Chondrocyte (in vitro differentiated cells): ENCODE measurements around the gene DACT2. TPM values are rescaled to one million over a fixed set of nuclear protein-coding genes. Genes with fewer than 3 reads are reported as not detected.

Experiments
- DNase-seq: peaks from one replicate; pipeline ENCODE4 v3.0.0; 2021; ENCODE audit warnings: mixed read lengths, low spot score
- H3K27ac Mint-ChIP-seq: one replicate; pipeline ENCODE4 v1.8.0; 2021; ENCODE audit warnings: mild to moderate bottlenecking, moderate library complexity, mixed read lengths; ENCODE audit not compliant: unreplicated experiment
- H3K27me3 Mint-ChIP-seq: 2 replicates; pipeline ENCODE4 v1.8.0; 2021; ENCODE audit warnings: low read depth, mixed read lengths
- H3K36me3 Mint-ChIP-seq: 2 replicates; pipeline ENCODE4 v1.8.0; 2021; ENCODE audit warnings: low read depth, mixed read lengths
- H3K4me1 Mint-ChIP-seq: 2 replicates; pipeline ENCODE4 v1.8.0; 2021; ENCODE audit warnings: low read depth, mild to moderate bottlenecking, mixed read lengths
- H3K4me3 Mint-ChIP-seq: one replicate; pipeline ENCODE4 v1.8.0; 2021; ENCODE audit warnings: mild to moderate bottlenecking, moderate library complexity, mixed read lengths; ENCODE audit not compliant: unreplicated experiment
- H3K9me3 Mint-ChIP-seq: 2 replicates; pipeline ENCODE4 v1.8.0; 2021; ENCODE audit warnings: low read depth, mixed read lengths
- CTCF ChIP-seq: fragments of 200-600 bp; sonication (generic); IDR thresholded peaks from 2 replicates; pipeline ENCODE4 v1.5.0; 2021; ENCODE audit warnings: antibody characterized with exemption, mild to moderate bottlenecking, moderate library complexity
- total RNA-seq: library from RNA; stranded (reverse); gene quantifications from 3 replicates; pipeline ENCODE4 v1.2.1, GENCODE V29; 2021

Gene DACT2
- total RNA-seq, 1 donor from 2014 or later: 4.6 TPM

- H3K27ac Mint-ChIP-seq: no peak overlapping the region
- H3K4me3 Mint-ChIP-seq: no peak overlapping the region
- H3K9me3 Mint-ChIP-seq: peaks cover 27% of the 10 kb centered on the region
- peaks cover 7% of the 10 kb centered on the region for H3K4me1 Mint-ChIP-seq
- H3K27me3 Mint-ChIP-seq: peaks cover 4% of the 10 kb centered on the region
- TF ChIP-seq CTCF: peak; percentile 91
- H3K36me3 Mint-ChIP-seq: peaks cover 5% of the 10 kb centered on the region
- DNase-seq: no peak
Measured at GRCh38 chr6:168355716-168356522, 36.3 kb upstream of the DACT2 start.

GRCh38 chr6:168354338-168354737 is 34.8 kb upstream of the DACT2 start:
- DNase-seq: no peak

GRCh38 chr6:168353041-168353440 is 33.5 kb upstream of the DACT2 start:
- peaks cover 2% of the 10 kb centered on the region for H3K36me3 Mint-ChIP-seq
- H3K27ac Mint-ChIP-seq: no peak overlapping the region
- peaks cover 16% of the 10 kb centered on the region for H3K9me3 Mint-ChIP-seq
- peaks cover 7% of the 10 kb centered on the region for H3K4me1 Mint-ChIP-seq
- H3K4me3 Mint-ChIP-seq: no peak overlapping the region
- no peak for TF ChIP-seq CTCF
- no peak for DNase-seq
- no peaks in the 10 kb centered on the region for H3K27me3 Mint-ChIP-seq

More at GRCh38 chr6:168354338-168354737, 34.8 kb upstream of the DACT2 start:
- H3K36me3 Mint-ChIP-seq: peaks cover 2% of the 10 kb centered on the region
- H3K27ac Mint-ChIP-seq: no peak overlapping the region
- H3K4me1 Mint-ChIP-seq: peaks cover 7% of the 10 kb centered on the region
- H3K9me3 Mint-ChIP-seq: peaks cover 17% of the 10 kb centered on the region
- peaks cover 3% of the 10 kb centered on the region for H3K27me3 Mint-ChIP-seq
- H3K4me3 Mint-ChIP-seq: no peak overlapping the region
- TF ChIP-seq CTCF: no peak

GRCh38 chr6:168352096-168352495 is 32.5 kb upstream of the DACT2 start:
- DNase-seq: no peak
- peaks cover 16% of the 10 kb centered on the region for H3K9me3 Mint-ChIP-seq
- peaks cover 3% of the 10 kb centered on the region for H3K27me3 Mint-ChIP-seq
- peaks cover 2% of the 10 kb centered on the region for H3K36me3 Mint-ChIP-seq
- H3K4me1 Mint-ChIP-seq: peaks cover 7% of the 10 kb centered on the region
- no peak for TF ChIP-seq CTCF
- H3K27ac Mint-ChIP-seq: no peak overlapping the region
- no peak overlapping the region for H3K4me3 Mint-ChIP-seq

- peaks cover 6% of the 10 kb centered on the region for H3K27me3 Mint-ChIP-seq
- peaks cover 2% of the 10 kb centered on the region for H3K4me1 Mint-ChIP-seq
- DNase-seq: no peak
- peaks cover 16% of the 10 kb centered on the region for H3K9me3 Mint-ChIP-seq
- no peak for TF ChIP-seq CTCF
- H3K36me3 Mint-ChIP-seq: peaks cover 2% of the 10 kb centered on the region
- no peak overlapping the region for H3K4me3 Mint-ChIP-seq
- no peak overlapping the region for H3K27ac Mint-ChIP-seq
Measured at GRCh38 chr6:168349718-168350210, 30.2 kb upstream of the DACT2 start.
